Stimulated activated CD8-positive, alpha-beta memory T cell treated with anti-CD3 and anti-CD28 coated beads, Interleukin-2, amount 100 ng/mL, for 1 hour (primary cell): Measurements from ENCODE around the gene MARK1.
"Not testable (repeated sequence)": the region's sequence is repeated elsewhere in the genome, so short reads cannot be mapped to it uniquely, and the experiment has no call there.

Experiments
- DNase-seq, 2 donors: peaks; one replicate each; pipeline ENCODE4 v3.0.0-alpha.2; 2020; ENCODE audit warnings: low read depth in 2 of 2

The MARK1 gene

GRCh38 chr1:220528679-220529501, 954 bp downstream of the MARK1 start:
- no peak for DNase-seq

DNA sequence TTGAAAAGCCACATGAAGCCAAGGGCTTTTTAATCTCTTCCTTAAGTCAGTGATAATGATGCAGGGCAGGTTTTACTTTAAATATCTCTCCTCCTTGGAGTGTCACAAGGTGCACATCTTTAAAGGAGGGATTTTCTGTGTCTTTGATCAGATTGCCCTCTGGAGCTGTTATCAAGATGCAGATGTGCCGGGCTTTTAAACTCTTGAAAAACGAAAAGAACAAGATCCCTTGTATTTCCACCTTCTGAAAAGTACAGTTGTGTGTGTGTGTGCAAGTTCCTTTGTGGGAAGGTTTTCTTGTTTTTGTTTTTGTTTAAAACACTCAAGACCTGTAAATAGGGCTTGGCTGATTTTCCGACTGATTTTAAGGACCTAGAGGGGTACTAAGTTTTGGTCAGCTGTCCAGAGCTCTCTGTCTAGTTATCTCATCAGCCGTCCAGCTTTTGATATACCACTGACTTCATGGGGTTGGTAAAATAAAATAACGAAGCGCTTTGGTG, 1.6 kb downstream of the MARK1 start:
- no peak for DNase-seq

DNA sequence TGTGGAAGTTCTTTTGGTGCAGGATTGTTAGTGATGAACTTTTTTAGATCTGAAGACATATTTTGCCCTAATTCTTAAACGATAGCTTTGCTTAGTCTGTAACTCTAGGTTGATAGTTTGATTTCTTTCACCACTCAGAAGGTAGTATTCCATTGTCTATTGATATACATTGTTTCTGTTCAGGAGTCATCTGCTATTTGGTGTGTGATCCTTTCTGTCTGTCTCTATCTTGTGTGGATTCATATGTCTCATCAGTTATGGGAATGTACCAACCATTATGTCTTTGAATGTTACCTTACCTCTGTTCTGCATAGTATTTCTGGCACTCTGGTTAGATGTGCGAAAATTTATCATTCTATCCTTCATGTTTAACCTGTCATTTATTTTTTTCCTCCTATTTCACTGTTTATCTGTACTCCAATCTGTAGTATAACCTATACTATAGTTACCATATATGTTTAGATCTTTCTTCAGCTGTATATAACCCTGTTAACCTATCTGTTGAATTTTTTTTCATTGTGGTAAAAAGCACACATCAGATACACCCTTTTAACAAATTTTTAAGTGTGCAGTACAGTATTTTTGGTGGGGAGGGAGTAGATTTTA, 5.7 kb downstream of the MARK1 start:
- DNase-seq, result no peak

GRCh38 chr1:220544901-220545303, 17.0 kb downstream of the MARK1 start:
- DNase-seq, result no peak

DNA sequence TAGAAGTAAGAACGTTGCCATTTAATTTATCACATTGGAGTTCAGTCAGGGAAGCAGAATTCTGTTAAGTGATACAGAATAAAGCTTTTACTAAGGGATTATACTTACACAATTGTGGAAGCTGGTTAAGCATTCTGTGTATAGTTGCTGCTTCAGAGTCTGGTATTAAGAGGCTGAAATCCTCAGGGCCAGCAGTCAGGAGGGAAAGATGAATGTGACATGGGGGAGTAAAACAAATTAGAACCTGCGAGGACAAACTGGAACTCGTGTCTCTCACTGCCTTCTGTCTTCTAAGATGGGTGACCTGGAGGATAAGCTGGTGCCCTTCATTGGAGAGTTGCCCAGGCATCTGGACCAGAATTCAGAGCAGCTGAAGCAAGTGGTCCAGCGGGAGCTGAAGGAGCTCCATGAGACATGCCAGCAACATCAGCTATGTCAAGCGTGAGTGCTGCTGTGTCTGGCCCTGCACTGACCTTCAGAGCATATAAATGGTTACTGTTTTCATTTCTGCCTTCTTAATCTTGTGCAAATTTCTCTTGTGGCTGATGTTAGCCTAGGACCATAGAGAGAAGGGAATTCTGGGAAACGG, 23.0 kb downstream of the MARK1 start:
- no peak for DNase-seq

- DNase-seq, result no peak
Measured at GRCh38 chr1:220551718-220552117, 23.8 kb downstream of the MARK1 start.

- DNase-seq, result no peak
Measured at GRCh38 chr1:220552672-220553260, 24.8 kb downstream of the MARK1 start.

DNA sequence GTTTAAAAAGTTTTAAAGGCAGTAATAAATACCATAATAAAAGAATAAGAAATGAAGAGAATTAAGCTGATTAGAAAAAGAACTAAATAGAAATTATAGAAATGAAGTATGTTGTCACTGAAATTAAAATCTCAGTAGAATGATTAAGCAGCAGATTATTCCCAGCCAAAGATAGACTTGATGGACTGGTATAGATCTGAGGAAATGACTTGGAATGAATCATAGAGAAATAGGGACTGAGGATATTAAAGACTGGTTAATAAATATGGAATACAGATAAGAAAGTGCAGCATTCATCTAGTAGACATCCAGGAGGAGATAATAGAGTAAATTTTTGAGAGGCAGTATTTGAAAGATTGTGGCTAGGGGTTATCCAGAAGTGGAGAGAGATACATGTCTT, 28.7 kb downstream of the MARK1 start:
- no peak for DNase-seq

- no peak for DNase-seq
Measured at GRCh38 chr1:220563564-220563963, 35.6 kb downstream of the MARK1 start.

- DNase-seq, result no peak
Measured at GRCh38 chr1:220564216-220564615, 36.3 kb downstream of the MARK1 start.

GRCh38 chr1:220565670-220566069, 37.7 kb downstream of the MARK1 start:
- DNase-seq, result no peak

GRCh38 chr1:220566869-220567268, 38.9 kb downstream of the MARK1 start:
- DNase-seq, result no peak

GRCh38 chr1:220572416-220572815, 44.5 kb downstream of the MARK1 start:
- DNase-seq, result no peak

DNA sequence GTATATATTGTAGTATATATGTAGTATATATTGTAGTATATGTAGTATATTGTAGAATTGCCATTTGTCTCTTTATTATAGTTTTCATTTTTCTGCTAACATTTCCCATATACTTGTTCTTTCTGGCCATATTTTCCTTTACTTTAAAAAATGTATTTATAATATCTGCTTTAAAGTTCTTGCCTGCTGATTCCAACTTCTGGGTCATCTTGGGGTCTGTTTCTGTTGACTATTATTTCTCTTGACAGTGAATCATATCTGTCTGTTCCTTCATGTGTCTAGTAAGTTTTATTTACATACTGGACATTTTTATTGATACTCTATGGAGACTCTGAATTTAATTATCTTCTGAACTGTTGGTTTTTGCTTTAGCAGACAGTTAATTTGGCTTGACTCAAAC, 45.9 kb downstream of the MARK1 start:
- DNase-seq, result no peak

- DNase-seq, result no peak
Measured at GRCh38 chr1:220575718-220576497, 48.0 kb downstream of the MARK1 start.

DNA sequence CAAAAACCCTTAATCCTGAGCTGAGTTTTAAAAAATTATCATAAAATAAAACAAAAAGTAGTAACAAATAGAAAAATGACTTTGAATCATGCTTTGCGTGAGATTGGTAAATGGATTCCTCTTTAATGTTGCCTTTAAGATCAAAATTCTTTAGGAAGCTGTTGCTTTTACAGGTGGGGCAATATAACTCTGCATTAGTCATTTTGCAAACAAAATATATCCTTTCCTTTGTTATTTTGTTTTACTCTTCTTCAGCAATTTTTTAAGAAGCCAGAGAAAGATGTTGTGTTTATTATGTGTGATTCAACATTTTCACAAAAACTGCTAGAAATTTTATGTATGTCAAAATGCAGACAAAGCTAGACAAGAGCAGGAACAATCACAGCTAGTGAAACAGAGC, 50.0 kb downstream of the MARK1 start:
- no peak for DNase-seq

- DNase-seq, result no peak
Measured at GRCh38 chr1:220579317-220579716, 51.4 kb downstream of the MARK1 start.

DNA sequence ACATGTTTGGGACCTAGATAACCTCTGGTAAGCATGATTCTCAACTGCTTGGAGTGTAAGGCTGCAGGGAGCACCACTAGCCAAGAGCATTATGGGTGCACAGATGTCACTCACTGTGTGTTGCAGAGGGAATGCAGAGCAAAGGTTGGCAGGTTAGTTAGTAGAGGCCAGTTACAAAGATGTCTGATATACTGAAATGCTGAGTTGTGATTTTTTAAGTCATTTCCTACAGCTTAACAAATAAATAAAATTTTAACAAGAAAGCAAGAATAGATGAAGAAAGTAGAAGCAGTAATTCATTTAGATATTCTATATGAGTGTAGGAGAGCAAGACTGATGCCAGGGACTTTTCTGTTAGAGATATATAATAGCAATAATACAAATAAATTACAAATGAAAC, 64.8 kb downstream of the MARK1 start:
- DNase-seq, result no peak

GRCh38 chr1:220594356-220594755, 66.4 kb downstream of the MARK1 start:
- no peak for DNase-seq

DNA sequence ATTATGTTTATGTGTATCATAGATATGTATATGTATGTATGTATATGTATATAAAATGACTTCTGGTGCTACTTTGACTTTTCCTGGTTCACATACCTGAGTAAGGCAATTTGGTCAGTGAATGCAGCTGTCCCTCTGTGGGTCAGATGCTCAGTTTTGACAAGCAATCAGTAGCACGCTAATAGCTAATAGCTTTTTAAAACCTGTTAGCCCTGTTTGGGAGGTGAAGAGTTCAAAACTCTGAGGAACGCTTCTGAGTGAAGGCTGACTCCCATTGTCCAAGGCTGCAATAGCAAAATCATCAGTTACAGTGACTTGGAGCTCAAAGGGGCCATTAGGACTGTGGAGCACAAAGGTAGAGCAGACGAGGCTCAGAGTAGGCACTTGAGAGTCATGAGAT, 67.2 kb downstream of the MARK1 start:
- DNase-seq, result no peak

DNA sequence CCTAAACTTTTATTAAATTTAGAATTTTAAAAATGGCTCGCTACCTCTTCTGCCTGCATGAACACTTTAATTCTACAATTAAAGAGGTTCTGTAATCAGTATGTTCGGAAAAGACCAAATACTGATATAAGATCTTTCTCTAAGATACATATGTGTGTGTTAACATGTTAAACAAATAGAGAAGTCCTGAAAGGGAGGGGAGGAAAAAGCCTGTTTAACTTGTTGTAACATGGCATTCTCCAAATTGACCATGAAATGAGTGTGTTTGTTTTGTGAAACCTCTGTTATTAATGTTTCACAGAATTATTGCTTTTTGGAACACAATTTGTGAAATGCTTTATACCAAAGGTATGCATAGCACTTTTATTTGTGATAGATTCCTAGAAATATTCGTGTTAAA, 77.0 kb downstream of the MARK1 start:
- DNase-seq, result no peak

GRCh38 chr1:220605651-220606050, 77.7 kb downstream of the MARK1 start:
- not testable (repeated sequence) for DNase-seq
